ENCODE measurements around the gene TRAM2. TPM values are rescaled to one million over a fixed set of nuclear protein-coding genes. Genes with fewer than 3 reads are reported as not detected.

TRAM2 gene
- total RNA-seq, 1 experiment from 2014 or later = 17.7 TPM

GRCh38 chr6:52590152-52590891, 13.5 kb upstream of the TRAM2 start:
- Histone ChIP-seq H2AFZ (ENCODE audit: low read length) (no peak overlapping the region), H3K27ac (ENCODE audit: low read length) (no peak overlapping the region), H3K9me2 (replicated peaks; ENCODE audit: low read length) (no peaks in the 10 kb centered on the region), H3K9me3 (ENCODE audit: low read length) (no peaks in the 10 kb centered on the region), H3K27me3 (ENCODE audit: low read length) (no peaks in the 10 kb centered on the region), H3K9ac (ENCODE audit: low read length) (no peak overlapping the region), H3K36me3 (ENCODE audit: low read depth, low read length) (no peaks in the 10 kb centered on the region), H3K79me2 (ENCODE audit: low read length) (no peaks in the 10 kb centered on the region), H3F3A (ENCODE audit: low read length, unreplicated experiment) (no peaks in the 10 kb centered on the region), H3K4me3 (ENCODE audit: low read length) (no peak overlapping the region), H3K4me2 (ENCODE audit: low read length) (no peak overlapping the region), H4K20me1 (ENCODE audit: low read length) (no peaks in the 10 kb centered on the region), H3K4me1 (ENCODE audit: insufficient read depth, low read length) (peaks cover 13% of the 10 kb centered on the region; the same call in 1 of the 2 replicates)
- no TSS peak for BruUV-seq (replicated peaks)
- ChIA-PET POLR2A (ENCODE audit: unreplicated experiment) (no interaction called here), CTCF (interaction anchor here (0.5 kb wide), 1 partner anchor 1384 kb away, joined by 3 read pairs; no protein-coding TSS in a partner anchor)
- 0 out of 2 replicates have a peak, but pooled peaks have one; percentile 38 for TF ChIP-seq CTCF (conservative IDR thresholded peaks at IDR 0.05; ENCODE audit: low read depth, low read length)
- no peak for TF ChIP-seq EZH2 (IDR thresholded peaks at IDR 0.05; ENCODE audit: low read length, unreplicated experiment)
- TF ChIP-seq EZH2phosphoT487 (IDR thresholded peaks at IDR 0.05; ENCODE audit: borderline replicate concordance, low read length) = no peak
- peak; percentile 63 for ATAC-seq
- peak; percentile 36 for DNase-seq
- intact Hi-C loops (cut with micrococcal nuclease) = loop anchor here (2.0 kb wide), 1 partner anchor 174 kb away; no protein-coding TSS in a partner anchor

GRCh38 chr6:52588710-52589091, 11.8 kb upstream of the TRAM2 start:
- H3K27ac ChIP-seq (ENCODE audit: low read length) = no peak overlapping the region
- intact Hi-C loops (cut with micrococcal nuclease) = no loop called here
- H3F3A ChIP-seq (ENCODE audit: low read length, unreplicated experiment) = no peaks in the 10 kb centered on the region
- ATAC-seq (no peak), DNase-seq (no peak)
- BruUV-seq (replicated peaks) = no TSS peak
- TF ChIP-seq CTCF (conservative IDR thresholded peaks at IDR 0.05; ENCODE audit: low read depth, low read length) (no peak), EZH2 (IDR thresholded peaks at IDR 0.05; ENCODE audit: low read length, unreplicated experiment) (no peak), EZH2phosphoT487 (IDR thresholded peaks at IDR 0.05; ENCODE audit: borderline replicate concordance, low read length) (no peak)
- ChIA-PET CTCF (no interaction called here), POLR2A (ENCODE audit: unreplicated experiment) (no interaction called here)
- H3K79me2 ChIP-seq (ENCODE audit: low read length) = no peaks in the 10 kb centered on the region
- H3K9me2 ChIP-seq (replicated peaks; ENCODE audit: low read length) = no peaks in the 10 kb centered on the region
- H3K4me2 ChIP-seq (ENCODE audit: low read length) = no peak overlapping the region
- H3K4me3 ChIP-seq (ENCODE audit: low read length) = no peak overlapping the region
- H3K9ac ChIP-seq (ENCODE audit: low read length) = no peak overlapping the region
- no peaks in the 10 kb centered on the region for H4K20me1 ChIP-seq (ENCODE audit: low read length)
- no peaks in the 10 kb centered on the region for H3K27me3 ChIP-seq (ENCODE audit: low read length)
- H3K4me1 ChIP-seq (ENCODE audit: insufficient read depth, low read length) = peaks cover 6% of the 10 kb centered on the region; the same call in 1 of the 2 replicates
- no peaks in the 10 kb centered on the region for H3K9me3 ChIP-seq (ENCODE audit: low read length)
- no peaks in the 10 kb centered on the region for H3K36me3 ChIP-seq (ENCODE audit: low read depth, low read length)
- H2AFZ ChIP-seq (ENCODE audit: low read length) = no peak overlapping the region

- Histone ChIP-seq H3F3A (ENCODE audit: low read length, unreplicated experiment) (no peaks in the 10 kb centered on the region), H3K79me2 (ENCODE audit: low read length) (no peaks in the 10 kb centered on the region), H4K20me1 (ENCODE audit: low read length) (no peaks in the 10 kb centered on the region), H3K36me3 (ENCODE audit: low read depth, low read length) (no peaks in the 10 kb centered on the region), H3K9ac (ENCODE audit: low read length) (no peak overlapping the region), H3K27me3 (ENCODE audit: low read length) (no peaks in the 10 kb centered on the region), H3K9me3 (ENCODE audit: low read length) (no peaks in the 10 kb centered on the region), H3K9me2 (replicated peaks; ENCODE audit: low read length) (no peaks in the 10 kb centered on the region), H3K4me3 (ENCODE audit: low read length) (no peak overlapping the region), H3K27ac (ENCODE audit: low read length) (no peak overlapping the region), H3K4me2 (ENCODE audit: low read length) (no peak overlapping the region), H2AFZ (ENCODE audit: low read length) (no peak overlapping the region), H3K4me1 (ENCODE audit: insufficient read depth, low read length) (peaks cover 6% of the 10 kb centered on the region; the same call in 1 of the 2 replicates)
- intact Hi-C loops (cut with micrococcal nuclease) = no loop called here
- POLR2A ChIA-PET (ENCODE audit: unreplicated experiment) = no interaction called here
- ATAC-seq = no peak
- no peak for DNase-seq
- CTCF ChIA-PET = no interaction called here
- BruUV-seq (replicated peaks) = no TSS peak
- TF ChIP-seq EZH2 (IDR thresholded peaks at IDR 0.05; ENCODE audit: low read length, unreplicated experiment) (no peak), EZH2phosphoT487 (IDR thresholded peaks at IDR 0.05; ENCODE audit: borderline replicate concordance, low read length) (no peak), CTCF (conservative IDR thresholded peaks at IDR 0.05; ENCODE audit: low read depth, low read length) (no peak)
Measured at GRCh38 chr6:52588087-52588709, 11.3 kb upstream of the TRAM2 start.

Measured in PC-3 (cell line).